ENCODE data around the gene ZNF784. TPM values are rescaled to one million over a fixed set of nuclear protein-coding genes. Genes with fewer than 3 reads are reported as not detected.

The ZNF784 gene
- total and polyA plus RNA-seq, 7 donors: 4.9 to 22.2 (median 10.4) TPM

- DNase-seq (no peak), ATAC-seq (no peak)
- no peaks in the 10 kb centered on the region for H3K27me3 ChIP-seq (ENCODE audit: insufficient read depth in 3 of 3, low read length in 2 of 3)
- no peak overlapping the region for H3K4me3 ChIP-seq
- peaks cover 11 to 44% of the 10 kb centered on the region in 2 donors for H3K36me3 ChIP-seq (ENCODE audit: insufficient read depth in 1 of 2, low read depth in 1 of 2)
- H3K4me1 ChIP-seq: peaks cover 35% of the 10 kb centered on the region
- TF ChIP-seq CTCF (IDR thresholded peaks at IDR 0.05): no peak
- peak overlapping the region; percentile 53 for H3K27ac ChIP-seq
- intact Hi-C loops (cut with DNase I): no loop called here
- 68 to 84% (median 69%) methylated on average over 3 of the region's 3 CpGs for WGBS, 3 donors
- H3K9me3 ChIP-seq: no peaks in the 10 kb centered on the region
These were observed 5.1 kb downstream of the ZNF784 start for GRCh38 chr19:55619286-55619685.

GRCh38 chr19:55618426-55618825 is 5.9 kb downstream of the ZNF784 start:
- Histone ChIP-seq H3K4me1 (peaks cover 30% of the 10 kb centered on the region), H3K27me3 (ENCODE audit: insufficient read depth in 3 of 3, low read length in 2 of 3) (no peaks in the 10 kb centered on the region), H3K9me3 (no peaks in the 10 kb centered on the region), H3K36me3 (ENCODE audit: insufficient read depth in 1 of 2, low read depth in 1 of 2) (peaks cover 11 to 51% of the 10 kb centered on the region in 2 donors), H3K4me3 (no peak overlapping the region), H3K27ac (peak overlapping the region; percentile 50)
- no peak for TF ChIP-seq CTCF (IDR thresholded peaks at IDR 0.05)
- 75 to 91% (median 81%) methylated on average over 7 of the region's 7 CpGs for WGBS, 3 donors
- intact Hi-C loops (cut with DNase I): no loop called here
- no peak for DNase-seq
- ATAC-seq: no peak

- ATAC-seq: no peak
- H3K36me3 ChIP-seq (ENCODE audit: insufficient read depth in 1 of 2, low read depth in 1 of 2): peaks cover 11 to 48% of the 10 kb centered on the region in 2 donors
- no peak for TF ChIP-seq CTCF (IDR thresholded peaks at IDR 0.05)
These were observed 6.9 kb downstream of the ZNF784 start for GRCh38 chr19:55617426-55617825.

GRCh38 chr19:55616395-55616875 is 7.9 kb downstream of the ZNF784 start:
- H3K4me1 ChIP-seq: peaks cover 30% of the 10 kb centered on the region
- no peak for ATAC-seq
- no peaks in the 10 kb centered on the region for H3K9me3 ChIP-seq
- DNase-seq: no peak
- no peak overlapping the region for H3K27ac ChIP-seq
- H3K36me3 ChIP-seq (ENCODE audit: insufficient read depth in 1 of 2, low read depth in 1 of 2): peaks cover 7 to 41% of the 10 kb centered on the region in 2 donors
- 97 to 98% (median 97%) methylated on average over 37 to 38 of the region's 38 CpGs for WGBS, 3 donors
- no peak overlapping the region for H3K4me3 ChIP-seq
- no peak for TF ChIP-seq CTCF (IDR thresholded peaks at IDR 0.05)
- H3K27me3 ChIP-seq (ENCODE audit: insufficient read depth in 3 of 3, low read length in 2 of 3): no peaks in the 10 kb centered on the region
- intact Hi-C loops (cut with DNase I): no loop called here

More at GRCh38 chr19:55617426-55617825, 6.9 kb downstream of the ZNF784 start:
- 72 to 83% (median 82%) methylated on average over 8 of the region's 8 CpGs for WGBS, 3 donors
- Histone ChIP-seq H3K9me3 (no peaks in the 10 kb centered on the region), H3K27ac (peak overlapping the region; percentile 24), H3K27me3 (ENCODE audit: insufficient read depth in 3 of 3, low read length in 2 of 3) (no peaks in the 10 kb centered on the region), H3K4me1 (peaks cover 22% of the 10 kb centered on the region), H3K4me3 (no peak overlapping the region)
- no peak for DNase-seq
- intact Hi-C loops (cut with DNase I): no loop called here

Data from psoas muscle (tissue), 8 donors.